ENCODE measurements around the gene FLOT1. TPM values are rescaled to one million over a fixed set of nuclear protein-coding genes. Genes with fewer than 3 reads are reported as not detected.

FLOT1 gene
- total and polyA plus RNA-seq, 9 of the 15 experiments (the other 6 are each of a cell fraction or from before 2014, with no cell fraction given) = 11.7 to 149 (median 118) TPM

DNA sequence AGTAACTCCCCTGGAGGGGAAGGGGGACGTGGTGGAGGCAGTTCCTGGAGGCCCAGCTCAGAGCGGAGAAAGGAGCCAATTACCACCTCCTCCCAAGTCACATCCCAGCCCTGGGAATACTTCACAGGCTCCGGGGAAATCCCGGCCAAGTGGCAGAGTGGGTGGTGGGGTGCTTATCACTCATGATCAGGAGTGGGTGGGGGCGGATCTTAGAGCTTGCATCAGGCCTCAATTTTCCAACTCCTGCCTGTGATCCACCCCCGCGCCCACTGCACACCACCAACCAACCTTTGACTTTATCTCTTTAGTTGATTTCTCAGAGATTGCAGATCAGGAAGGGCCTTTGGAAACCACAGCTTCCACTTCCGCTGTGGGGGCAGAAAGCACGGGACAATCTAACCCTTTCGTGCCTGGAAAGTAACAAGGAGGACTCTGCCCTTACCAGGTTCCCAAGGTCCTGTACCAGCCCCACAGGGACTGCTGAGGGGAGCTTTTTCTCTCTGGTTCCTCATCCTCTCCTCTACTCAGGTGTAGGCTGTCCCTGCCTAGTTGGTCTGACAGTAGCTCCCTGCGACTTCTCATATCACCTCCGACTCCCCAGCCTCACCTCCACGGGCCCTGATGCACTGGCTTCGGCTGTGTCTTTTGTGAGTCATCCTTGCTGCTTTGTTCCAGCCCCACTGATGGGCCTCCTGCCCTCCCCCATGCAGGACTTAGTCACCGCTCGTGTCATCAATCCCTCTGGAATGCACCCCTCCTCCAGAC, 26.8 kb upstream of the FLOT1 start (continued):
- TF ChIP-seq, protein P1, sequence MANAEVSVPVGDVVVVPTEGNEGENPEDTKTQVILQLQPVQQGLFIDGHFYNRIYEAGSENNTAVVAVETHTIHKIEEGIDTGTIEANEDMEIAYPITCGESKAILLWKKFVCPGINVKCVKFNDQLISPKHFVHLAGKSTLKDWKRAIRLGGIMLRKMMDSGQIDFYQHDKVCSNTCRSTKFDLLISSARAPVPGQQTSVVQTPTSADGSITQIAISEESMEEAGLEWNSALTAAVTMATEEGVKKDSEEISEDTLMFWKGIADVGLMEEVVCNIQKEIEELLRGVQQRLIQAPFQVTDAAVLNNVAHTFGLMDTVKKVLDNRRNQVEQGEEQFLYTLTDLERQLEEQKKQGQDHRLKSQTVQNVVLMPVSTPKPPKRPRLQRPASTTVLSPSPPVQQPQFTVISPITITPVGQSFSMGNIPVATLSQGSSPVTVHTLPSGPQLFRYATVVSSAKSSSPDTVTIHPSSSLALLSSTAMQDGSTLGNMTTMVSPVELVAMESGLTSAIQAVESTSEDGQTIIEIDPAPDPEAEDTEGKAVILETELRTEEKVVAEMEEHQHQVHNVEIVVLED (CRISPR knock-in tag; IDR thresholded peaks at IDR 0.05) = no peak
- TF ChIP-seq, protein P2, sequence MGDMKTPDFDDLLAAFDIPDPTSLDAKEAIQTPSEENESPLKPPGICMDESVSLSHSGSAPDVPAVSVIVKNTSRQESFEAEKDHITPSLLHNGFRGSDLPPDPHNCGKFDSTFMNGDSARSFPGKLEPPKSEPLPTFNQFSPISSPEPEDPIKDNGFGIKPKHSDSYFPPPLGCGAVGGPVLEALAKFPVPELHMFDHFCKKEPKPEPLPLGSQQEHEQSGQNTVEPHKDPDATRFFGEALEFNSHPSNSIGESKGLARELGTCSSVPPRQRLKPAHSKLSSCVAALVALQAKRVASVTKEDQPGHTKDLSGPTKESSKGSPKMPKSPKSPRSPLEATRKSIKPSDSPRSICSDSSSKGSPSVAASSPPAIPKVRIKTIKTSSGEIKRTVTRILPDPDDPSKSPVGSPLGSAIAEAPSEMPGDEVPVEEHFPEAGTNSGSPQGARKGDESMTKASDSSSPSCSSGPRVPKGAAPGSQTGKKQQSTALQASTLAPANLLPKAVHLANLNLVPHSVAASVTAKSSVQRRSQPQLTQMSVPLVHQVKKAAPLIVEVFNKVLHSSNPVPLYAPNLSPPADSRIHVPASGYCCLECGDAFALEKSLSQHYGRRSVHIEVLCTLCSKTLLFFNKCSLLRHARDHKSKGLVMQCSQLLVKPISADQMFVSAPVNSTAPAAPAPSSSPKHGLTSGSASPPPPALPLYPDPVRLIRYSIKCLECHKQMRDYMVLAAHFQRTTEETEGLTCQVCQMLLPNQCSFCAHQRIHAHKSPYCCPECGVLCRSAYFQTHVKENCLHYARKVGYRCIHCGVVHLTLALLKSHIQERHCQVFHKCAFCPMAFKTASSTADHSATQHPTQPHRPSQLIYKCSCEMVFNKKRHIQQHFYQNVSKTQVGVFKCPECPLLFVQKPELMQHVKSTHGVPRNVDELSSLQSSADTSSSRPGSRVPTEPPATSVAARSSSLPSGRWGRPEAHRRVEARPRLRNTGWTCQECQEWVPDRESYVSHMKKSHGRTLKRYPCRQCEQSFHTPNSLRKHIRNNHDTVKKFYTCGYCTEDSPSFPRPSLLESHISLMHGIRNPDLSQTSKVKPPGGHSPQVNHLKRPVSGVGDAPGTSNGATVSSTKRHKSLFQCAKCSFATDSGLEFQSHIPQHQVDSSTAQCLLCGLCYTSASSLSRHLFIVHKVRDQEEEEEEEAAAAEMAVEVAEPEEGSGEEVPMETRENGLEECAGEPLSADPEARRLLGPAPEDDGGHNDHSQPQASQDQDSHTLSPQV (IDR thresholded peaks at IDR 0.05) = peak; percentile 72
- TF ChIP-seq, protein P3, sequence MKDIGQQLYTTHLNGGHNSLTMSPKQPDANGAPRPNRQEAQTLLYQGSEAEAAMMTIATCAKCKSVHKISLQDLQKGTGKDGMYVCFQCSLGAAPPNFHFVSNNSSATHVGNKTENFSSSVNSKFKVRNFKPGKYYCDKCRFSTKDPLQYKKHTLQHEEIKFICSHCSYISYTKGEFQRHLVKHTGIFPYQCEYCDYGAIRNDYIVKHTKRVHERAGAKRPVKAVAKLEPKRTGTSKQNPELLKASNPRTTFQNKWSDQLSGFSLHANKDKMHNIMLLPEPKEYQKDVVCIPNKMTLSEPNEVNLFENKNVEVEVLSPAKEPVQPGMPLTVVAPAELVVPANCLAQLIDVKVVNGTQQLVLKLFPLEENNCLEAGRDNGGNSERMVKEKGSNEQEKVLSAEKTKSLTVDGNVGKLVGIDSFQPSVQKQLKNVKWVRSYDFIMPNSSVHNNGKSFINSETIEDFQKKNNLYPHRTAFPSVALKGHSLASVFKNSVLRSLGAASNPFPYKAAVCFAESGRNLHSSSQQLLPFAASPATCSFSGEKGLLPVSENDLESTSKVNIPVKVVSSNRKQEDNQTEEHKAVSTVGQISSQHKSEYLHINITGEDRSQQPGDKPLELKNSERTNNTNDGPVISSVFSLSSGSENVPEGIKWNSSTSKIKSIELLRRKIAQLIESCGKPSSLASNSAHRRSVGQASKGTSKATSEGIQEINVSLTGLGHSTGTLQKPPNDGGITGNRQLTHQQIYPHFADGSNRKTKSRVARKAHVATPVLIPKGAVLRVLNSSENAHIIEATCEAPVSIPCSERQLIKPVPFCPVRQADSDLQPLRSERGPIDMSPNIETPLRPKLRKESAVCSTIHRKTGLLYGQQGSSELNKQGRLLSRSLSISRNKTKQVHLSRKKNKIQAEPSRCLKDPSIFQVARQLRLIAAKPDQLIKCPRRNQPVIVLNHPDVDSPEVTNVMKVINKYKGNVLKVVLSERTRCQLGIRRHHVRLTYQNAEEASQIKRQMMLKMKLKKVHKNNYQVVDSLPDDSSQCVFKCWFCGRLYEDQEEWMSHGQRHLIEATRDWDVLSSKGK (CRISPR knock-in tag; IDR thresholded peaks at IDR 0.05) = no peak
- TF ChIP-seq CREB3L1 (IDR thresholded peaks at IDR 0.05; ENCODE audit: borderline replicate concordance, low read depth) = peak; percentile 70; the same call in 1 of the 2 replicates
- TF ChIP-seq NCOA1 (IDR thresholded peaks at IDR 0.05; ENCODE audit: low read depth) = peak; percentile 65; the same call in 1 of the 2 replicates
- no peak for TF ChIP-seq NKRF (IDR thresholded peaks at IDR 0.05; ENCODE audit: borderline replicate concordance)
- no peak for TF ChIP-seq SIRT6 (IDR thresholded peaks at IDR 0.05; ENCODE audit: low read depth, low read length)
- TF ChIP-seq CHD4 (IDR thresholded peaks at IDR 0.05; ENCODE audit: insufficient read depth, insufficient replicate concordance, low read depth, low read length, poor library complexity, severe bottlenecking) = no peak
- TF ChIP-seq, protein P4, sequence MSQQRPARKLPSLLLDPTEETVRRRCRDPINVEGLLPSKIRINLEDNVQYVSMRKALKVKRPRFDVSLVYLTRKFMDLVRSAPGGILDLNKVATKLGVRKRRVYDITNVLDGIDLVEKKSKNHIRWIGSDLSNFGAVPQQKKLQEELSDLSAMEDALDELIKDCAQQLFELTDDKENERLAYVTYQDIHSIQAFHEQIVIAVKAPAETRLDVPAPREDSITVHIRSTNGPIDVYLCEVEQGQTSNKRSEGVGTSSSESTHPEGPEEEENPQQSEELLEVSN (IDR thresholded peaks at IDR 0.05; ENCODE audit: borderline replicate concordance in 1 of 2, extremely low read depth in 1 of 2, insufficient read depth in 1 of 2, insufficient read length in 1 of 2, low read depth in 1 of 2, low read length in 1 of 2, poor library complexity in 1 of 2, severe bottlenecking in 1 of 2) = no peak
